ENCODE data around the gene PRDM16.
A peak's percentile ranks its signal among the peaks of the same experiment; 100 is the strongest.
"Not testable (repeated sequence)": the region's sequence is repeated elsewhere in the genome, so short reads cannot be mapped to it uniquely, and the experiment has no call there.

The PRDM16 gene

DNA sequence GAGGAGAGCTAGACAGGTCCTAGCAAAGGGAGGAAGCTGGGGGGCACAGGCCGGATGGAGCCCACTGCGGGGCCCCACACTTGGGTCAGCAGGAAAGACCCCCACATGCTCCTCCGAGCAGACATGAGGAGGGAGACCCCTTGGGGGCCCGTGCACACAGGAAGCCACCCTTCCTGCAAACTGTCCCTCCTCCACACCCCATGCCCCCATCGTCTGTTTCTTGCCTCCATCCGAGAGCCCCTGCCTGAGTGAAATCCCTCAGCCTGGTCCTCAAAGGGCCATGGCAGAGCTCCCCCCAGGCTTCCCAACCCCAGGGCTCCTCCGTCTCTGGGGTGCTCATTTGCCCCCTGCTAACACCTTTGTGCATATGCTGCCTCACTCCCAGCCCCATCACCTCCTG, 168.0 kb downstream of the PRDM16 start:
- DNase-seq = no peak

DNA sequence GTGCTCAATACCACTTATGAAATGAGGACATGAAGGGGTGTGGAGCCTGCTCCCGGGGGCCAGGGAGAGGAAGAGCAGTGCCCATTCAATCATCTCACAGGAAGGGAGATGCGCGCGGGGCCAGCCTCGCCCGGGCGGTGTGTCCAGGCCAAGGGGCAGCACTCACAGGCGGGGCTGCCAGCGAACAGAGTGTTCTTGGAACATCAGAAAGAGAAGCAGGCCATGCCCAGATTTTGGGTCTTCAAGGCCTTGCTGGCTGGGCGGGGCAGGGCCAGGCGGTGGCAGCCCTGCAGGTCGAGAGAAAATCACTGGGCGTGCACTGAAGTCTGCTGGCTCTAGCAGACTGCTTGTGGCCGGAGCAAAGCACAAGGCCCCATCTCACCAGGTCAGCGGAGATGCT, 168.6 kb downstream of the PRDM16 start:
- no peak for DNase-seq

DNA sequence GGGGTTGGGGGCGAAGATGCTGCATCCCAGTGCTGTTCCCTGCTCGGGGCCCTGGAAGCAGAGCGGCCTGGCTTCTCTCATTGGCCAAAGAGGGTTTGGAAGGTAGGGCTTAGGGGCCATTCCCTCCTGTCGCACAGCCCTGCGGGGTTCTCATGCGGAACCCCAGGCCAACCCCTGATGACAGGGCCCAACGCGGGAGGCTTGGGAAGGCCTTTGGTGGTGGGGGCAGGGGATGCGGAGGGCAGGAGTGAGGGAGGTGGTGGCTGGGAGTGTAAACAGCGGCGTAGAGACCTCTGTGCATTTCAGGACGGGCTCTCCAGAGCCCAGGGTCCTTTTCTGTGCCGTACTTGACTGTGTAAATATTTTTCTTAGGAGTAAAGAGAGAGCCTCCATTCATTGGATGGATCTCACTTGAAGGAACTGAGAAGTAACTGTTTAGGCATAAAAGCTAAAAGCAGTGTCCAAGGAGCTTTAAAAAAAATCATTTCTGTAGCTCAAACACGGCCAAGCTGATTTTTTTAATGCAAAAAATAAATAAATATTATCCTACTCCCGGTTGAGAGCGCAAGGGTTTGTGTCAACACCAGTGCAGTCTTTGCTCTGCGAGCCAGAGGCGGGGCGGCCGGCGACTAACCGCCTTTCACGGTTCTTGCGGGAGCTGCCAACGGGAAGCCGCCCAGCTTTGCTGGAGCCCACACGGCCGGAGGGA, 169.1 kb downstream of the PRDM16 start:
- DNase-seq = peak; percentile 59

DNA sequence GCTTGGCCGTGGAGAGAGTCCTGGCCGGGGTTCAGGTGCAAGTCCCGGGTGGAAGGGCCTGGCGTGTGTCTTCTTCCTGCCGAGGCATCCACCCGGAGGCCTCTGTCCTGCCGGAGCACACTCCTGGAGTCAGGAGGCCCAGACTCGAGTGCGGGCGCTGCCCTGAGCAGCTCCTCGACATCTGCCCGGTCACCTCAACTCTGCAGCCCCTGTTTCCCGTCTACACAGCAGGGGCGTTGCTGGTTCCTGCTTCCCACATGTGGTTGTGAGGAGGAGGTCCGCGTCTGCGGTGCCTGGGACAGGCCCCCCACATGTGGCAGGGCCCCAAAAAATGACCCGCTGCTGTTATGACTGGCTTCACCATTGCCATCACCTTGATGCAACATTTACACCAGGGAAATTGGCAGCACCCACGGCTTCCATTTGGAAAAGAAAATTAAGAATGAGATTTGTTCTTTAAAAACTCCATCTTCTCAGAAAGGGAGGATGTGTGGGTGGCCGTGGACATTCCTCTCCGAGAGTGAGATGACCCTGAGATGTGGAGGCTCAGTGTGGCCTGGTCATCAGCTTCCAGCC, 169.8 kb downstream of the PRDM16 start:
- DNase-seq = no peak

DNA sequence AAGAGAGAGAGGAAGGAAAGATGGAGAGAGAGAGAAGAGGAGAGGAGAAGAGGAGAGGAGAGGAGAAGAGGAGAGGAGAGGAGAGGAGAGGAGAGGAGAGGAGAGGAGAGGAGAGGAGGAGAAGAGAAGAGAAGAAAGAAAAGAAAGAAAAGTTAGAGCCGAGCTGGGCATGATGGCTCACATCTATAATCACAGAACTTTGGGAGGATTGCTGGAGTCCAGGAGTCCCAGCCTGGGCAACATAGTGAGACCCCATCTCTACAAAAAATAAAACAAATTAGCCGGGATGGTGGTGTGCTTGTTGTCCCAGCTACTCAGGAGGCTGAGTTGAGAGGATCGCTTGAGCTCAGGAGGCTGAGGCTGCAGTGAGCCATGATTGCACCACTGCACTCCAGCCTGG, 171.0 kb downstream of the PRDM16 start:
- DNase-seq = not testable (repeated sequence)

DNA sequence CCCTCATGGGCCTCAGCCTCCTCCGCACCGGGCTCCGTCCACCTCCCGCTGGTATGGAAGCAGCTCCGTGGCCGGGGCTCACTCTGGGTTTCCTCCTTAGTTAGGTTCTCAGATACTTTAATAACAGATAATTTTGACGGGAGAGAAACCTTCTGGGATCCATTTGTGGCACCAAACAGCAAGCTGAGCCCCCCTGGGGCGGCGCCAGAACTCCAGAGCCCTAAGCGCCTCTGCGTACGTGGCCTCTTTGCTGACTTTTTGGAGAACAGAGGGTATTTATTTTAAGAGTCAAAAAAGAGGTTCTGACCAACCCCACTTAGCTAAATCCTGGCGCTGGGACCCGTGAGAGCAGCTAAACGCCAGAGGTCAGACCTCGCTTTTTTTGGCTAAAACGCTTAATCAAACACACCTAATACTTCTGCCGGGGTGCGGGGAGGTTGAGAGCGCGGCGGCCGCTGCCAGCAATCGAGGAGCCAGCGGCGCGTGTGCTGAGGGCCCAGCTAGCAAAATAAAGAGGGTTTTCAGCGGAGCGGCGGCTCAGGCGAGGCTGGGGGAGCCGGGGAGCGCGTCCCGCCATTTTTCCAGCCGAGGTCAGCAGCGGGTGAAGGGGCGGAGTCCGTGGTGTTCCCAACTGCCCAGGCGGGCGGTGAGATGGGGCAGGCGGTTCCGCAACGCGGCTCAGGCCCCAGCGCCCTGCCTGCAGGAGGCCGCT, 171.7 kb downstream of the PRDM16 start:
- no peak for DNase-seq

DNA sequence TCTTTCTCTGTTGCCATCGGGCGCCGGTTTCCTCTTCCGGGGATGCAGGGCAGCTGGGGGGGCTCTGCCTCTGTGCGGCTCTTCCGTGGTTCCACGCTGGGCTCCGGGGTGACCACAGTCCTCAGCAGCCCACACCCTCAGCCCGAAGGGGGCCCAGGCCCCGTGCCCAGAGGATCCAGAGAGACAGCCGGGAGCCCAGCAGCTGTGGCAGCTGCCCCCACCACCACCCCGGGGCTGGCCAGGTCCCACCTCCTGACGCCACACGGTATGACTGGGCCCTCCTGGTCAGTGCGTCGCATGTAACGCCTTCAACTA, 172.2 kb downstream of the PRDM16 start:
- DNase-seq = no peak

DNA sequence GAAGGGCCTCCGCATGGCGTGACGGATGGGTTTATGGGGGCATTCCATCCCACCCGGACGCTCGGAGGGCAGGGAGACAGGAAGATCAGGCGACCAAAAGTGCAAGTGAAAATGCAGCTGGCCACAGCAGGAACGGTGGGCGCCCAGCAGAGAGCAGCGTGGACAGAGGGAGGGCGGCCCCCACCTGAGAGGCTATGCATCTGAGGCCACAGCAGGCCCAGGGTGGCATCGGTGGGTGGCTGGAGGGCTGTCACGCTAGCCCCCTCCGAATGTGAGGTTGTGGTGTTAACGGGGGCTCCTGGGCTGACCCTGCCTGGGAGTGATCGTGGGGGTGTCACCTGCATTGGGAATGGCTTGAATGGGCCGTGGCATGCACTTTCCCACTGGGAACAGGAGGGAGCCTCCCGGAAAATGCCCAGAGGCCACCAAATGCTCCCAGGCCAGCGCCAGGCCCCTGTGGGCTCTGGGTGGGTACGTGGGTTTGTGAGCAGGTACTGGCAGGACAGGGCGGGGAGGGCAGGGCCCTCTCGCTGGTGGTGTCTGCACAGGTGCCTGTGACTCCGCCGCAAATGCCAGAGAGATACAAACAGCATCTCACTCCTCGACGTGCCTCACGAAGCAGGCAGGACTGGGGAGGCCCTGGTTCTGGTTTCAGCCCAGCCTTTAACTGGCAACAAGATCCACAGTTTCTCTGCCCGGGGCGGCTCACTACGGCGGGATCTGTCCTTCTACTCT, 172.8 kb downstream of the PRDM16 start:
- no peak for DNase-seq

DNA sequence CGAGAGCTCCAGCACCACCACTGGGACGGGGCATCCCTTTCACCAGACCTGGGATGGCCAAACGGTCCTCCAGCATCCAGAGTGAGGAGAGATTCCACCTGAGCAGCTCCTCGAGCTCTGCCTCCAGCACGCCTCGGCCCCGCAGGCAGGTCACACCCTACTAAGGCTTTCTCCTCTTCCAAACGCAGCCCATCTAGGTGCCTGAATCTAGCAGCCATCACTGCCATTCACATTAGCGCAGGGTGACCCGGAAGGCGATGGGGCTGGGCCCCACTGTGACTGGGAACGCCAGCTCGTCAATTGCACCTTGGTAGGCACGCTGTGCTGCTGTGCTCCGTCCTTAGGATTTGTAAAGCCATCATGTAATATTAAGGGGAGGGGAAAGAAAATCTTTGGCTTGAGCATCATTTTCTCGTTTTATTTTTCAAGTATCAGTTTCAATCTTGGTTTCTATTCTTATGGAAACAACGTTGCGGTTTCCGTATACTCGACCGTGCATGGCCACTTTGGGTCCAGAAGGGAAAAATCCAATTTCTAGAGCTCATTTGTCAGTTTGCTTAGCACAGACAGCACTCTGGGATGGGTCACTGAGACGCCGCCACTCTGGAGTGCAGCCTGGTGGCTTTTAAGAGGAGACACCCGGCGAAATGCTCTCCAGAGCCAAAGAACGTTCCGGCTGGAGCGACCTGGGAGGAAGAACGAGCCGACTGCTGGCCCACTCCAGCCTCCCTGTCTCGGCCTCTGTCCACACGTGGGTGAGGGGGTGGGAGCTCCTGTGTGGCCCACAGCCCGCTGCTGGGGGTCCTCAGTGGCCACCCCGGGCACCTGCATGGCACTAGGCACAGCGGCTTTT, 173.6 kb downstream of the PRDM16 start:
- no peak for DNase-seq

DNA sequence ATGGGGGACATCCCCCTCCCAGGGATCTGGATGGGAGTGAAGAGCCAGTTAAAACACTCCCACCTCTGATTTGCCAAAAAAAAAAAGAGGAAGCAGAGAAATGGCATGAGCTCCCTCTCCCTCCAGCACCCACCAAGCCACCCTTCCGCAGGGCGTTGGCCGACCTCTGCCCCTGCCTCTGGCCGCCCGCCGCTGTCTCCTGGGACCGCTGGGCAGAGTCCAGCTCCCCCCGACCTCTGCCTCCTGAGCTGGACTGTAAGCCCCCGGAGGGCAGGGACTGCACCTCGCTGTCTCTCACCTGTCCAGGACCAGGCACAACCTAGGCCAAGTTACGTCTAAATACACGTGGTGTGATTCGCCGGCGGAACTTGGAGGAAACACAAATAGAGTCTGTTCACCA, 174.3 kb downstream of the PRDM16 start:
- no peak for DNase-seq

DNA sequence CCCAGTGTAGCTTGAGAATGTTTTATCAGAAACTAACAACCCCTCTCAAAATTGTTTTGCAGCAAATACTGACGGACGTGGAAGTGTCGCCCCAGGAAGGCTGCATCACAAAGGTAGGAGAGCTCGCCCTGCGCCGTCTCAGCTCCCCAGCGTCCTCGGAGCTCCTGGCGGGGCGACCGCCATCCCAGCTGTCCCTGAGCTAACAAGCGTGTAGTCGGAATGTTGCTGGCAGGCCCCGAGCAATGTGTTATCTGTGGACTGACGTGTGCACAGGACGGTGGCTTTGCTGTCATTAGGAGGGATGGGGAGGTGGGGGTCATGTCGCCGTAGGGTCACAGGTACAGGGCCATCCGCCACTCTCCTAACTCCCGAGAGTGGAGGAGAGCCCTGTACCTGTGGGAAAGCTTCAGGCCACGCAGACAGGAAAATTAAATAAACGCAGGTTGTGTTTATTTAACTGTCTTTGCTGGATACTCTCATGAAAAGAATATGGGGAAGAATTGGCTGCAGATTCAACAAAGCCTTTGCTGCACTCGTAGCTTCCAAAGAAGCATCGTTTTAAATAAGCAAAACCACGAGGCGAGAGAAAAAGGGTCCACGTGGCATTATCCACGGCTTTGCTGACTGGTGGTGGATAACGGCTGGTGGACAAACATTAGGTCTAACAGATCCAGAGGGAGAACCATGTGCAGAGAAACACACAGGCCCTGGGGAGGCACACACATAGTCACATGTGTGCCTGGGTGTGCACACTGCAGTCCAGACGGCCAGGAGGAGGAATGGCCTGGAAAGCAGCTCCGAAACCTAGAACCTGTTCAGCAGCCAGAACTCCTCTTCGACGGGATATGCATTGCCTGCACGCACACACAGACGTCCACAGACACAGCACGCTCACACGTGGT, 175.3 kb downstream of the PRDM16 start:
- peak; percentile 22 for DNase-seq

DNA sequence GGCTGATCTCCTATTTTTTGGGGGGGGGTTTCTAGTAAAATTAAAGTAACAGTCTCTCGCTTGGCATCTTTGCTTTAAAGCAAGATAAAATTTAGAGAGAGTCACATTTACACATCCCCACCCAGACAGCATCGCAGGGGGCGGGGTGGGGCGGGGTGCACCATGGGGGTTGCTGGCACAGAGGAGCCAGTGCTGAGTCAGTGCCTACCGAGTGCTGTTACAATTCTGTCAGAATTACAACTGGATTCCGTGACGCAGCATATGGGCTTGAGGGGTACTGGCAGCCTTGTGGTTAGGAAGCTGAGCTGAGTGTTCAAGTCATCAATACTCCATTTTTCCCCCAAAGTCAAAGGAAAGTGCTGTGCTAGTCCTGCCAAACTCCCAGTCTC, 175.9 kb downstream of the PRDM16 start:
- no peak for DNase-seq

DNA sequence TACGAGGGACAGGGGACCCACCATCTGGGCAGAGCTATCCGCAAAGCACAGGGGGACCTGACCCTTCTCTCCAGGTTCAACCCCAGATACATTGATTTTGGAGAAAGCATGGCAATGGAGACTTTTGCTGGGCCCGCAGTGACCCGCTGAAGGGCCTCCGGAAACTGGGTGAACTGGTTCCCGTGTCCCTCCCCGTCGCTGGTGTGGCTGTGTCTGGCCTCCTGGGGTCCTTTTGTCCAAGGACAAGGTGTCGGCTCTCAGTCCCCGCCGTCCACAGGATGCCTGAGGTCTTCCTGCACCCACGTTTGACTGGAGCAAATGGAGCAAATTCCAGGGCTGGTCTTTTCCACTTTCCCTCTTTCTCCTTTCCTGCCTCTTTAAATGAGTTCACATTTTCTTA, 176.3 kb downstream of the PRDM16 start:
- no peak for DNase-seq

DNA sequence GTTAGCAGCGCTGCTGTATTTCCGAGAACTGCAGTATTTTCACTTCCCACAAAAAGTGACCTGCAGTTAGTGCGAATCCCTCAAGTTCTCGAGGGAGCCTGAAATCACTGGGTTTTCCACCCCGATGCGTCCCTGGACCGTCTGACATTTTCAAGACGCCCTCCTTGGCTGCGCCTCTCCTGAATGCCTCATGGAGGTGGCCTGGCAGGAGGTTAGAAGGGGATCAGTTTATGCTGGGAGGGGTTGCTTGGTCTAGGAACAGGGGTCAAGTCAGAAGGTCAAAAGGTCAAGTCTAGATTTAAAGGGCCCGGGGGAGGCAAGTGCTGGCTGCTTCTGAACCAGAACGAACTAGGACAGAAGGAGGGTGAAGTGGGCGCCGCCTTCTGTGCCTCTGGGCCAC, 176.8 kb downstream of the PRDM16 start:
- DNase-seq = no peak

DNA sequence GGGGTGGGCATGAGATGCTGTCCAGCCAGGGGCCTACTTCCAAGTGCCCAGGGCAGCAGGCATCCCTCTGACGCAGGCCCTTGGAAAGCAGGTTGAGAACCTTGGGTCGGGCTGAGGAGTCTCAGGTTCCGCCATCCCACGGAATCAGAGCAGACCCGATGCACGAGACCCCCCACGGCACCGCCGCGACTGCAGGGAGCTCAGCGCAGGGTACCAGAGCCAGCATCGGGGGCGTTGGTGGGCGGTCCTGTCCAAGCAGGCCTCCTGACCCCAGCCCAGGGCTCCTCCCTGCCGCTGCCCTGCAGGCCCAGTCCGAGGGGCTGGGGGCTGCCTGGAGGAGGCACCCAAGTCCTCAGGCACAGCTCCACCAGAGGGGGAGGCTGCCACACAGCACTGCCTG, 177.2 kb downstream of the PRDM16 start:
- DNase-seq = no peak

DNA sequence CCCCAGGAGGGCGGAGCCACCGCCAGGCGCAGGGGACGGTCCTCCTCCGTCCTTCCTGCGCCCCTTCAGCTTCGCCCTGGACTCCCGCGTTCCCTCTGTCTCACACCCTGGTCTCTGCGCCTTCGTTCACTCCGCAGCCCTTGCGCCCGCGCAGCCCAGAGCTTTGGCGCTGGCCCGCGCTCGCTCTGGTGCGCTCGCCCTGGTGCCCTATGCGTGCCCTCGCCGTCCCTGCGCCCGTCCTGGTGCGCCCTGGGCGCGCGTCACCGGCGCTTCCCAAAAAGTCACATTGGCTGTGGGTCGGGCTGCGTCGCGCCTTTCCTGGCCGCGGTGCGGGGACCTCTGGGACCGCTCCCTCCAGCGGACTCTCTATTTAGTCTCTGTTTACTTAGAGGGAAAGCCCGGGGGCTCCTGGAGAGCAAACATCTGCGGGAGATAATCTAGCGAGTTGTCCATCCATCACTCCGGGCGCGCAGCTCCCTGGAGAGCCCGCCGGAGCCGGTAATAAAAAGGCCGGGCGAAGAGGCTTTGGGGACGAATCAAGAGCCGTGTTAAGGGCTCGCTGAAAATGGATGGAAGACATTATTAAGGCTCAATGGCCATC, 178.6 kb downstream of the PRDM16 start:
- DNase-seq = no peak

DNA sequence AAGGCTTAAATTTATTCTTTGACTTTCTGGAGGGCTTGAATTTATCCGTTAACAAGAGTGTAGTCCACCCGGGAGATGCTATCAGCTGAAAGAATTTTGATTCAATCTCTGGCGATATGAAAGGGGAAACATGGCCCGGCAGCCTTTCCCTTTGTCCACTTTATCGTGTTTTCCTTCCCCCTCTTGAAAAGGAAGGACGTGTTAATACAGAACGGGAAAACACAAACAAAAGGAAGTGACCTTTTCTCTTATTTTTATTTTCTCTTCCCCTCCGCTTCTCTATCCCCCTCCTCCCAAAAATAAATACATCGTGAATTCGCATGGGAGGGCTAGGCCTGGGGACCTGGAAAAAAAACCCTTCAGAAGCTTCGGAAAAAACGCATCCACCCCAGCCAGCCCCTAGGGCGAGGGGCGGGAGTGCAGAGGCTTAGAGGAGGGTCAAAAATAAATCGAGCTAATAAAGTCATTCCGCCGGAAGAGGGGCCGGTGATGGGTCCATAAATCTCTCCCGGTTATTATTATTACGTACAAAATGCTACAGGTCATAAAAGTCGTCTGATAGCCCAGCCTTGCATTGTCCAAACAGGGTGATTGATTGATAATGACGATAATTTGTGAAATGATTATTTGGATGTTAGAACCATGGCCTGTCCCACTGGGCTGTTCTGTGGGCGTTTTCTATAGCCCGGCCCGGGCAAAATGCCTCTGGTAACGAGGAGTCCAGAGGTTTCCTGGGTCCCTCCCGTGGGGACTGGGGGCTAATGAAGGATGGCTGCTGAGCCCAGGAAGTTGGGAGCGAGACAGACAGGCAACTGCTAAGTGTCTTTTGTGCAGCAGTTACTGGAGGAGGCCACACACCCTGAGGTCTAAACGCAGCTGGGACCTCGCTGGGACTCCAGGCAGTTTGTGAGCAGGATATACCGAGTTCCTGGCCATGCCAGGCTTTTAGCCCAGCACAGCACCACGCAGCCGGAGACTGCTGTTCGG, 179.4 kb downstream of the PRDM16 start:
- peak; percentile 22 for DNase-seq

DNA sequence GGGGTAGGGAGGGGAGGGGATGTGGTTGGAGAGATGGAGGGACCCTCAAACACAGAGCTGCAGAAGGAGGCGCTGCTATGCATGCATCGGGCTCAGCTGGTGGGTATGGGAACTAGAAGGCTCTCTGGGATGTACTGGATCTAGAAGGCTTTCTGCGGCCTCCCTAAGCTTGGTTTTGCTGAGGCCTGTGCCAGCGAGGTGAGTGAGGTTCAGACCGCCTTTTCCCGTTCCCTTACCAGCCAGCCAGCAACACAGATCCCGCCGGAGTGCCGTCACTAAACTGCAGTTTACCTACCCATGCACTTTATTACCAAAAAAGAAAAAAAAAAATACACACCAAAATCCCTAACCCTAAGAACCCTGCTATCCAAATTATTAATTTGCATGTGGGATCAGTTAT, 180.2 kb downstream of the PRDM16 start:
- no peak for DNase-seq

DNA sequence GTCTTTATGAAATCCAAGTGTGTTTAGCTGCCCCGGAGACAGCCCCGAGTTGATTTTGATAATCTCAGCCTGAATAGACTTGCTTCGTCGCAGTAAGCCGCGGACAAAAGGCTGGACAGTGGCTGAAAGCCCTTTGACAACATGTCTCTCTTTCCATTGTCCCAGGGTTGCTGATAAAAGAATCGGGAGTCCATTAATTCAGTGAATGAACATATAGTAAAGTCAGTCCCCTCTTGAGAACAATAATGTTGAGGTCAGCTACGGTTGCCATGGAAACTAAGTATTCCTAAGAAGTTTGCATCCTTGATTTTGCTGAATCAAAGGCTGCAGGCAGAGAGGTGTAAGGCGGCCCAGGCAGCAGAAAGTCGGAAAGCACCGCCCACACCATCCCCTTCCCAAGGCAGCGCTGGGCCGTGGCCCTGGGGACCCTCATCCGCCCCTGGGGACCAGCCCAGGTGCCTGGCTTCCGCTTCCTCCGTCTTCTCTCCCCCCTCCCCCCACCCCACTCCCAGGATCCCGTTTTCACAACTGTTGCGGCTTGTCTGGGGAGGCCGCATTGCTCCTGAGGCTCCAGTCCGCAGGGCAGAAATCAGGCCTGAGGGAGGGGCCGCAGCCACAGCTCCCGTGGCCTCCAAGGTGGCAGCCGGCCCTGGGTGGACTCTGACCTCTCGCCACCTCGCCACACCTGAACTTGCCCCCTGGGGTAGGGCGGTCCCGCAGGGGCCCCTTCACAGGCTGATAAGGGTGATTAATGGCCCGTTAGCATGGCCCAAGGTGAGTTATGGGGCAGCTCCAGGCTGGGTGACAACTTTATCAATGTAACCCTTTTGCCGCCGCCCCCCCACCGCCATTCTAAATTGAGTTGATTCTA, 180.9 kb downstream of the PRDM16 start:
- DNase-seq = no peak

Data from DMS153 (cell line).